NCI-H345 treated with DMSO at 0.1 percent for 48 hours (cell line): Measurements from ENCODE around the gene LRIF1.
"Not testable (repeated sequence)": the region's sequence is repeated elsewhere in the genome, so short reads cannot be mapped to it uniquely, and the experiment has no call there.

Experiments
- DNase-seq: peaks from one replicate; lab custom pipeline; 2025; ENCODE audit not compliant: unreplicated experiment; lab: John Stamatoyannopoulos, UW

The LRIF1 gene

GRCh38 chr1:110963691-110964454 lies at the start of gene LRIF1:
LRIF1 (minus strand) TSS chr1:110963922; CDS start chr1:110963688, 234 bp downstream.
- DNase-seq: peak; percentile 94

GRCh38 chr1:111008031-111008430 lies 44.3 kb upstream of the LRIF1 start:
- DNase-seq: no peak

- DNase-seq: no peak
Measured at GRCh38 chr1:111006556-111006955, 42.8 kb upstream of the LRIF1 start.

- DNase-seq: not testable (repeated sequence)
Measured at GRCh38 chr1:110999607-111000006, 35.9 kb upstream of the LRIF1 start.

GRCh38 chr1:110992329-110992728 lies 28.6 kb upstream of the LRIF1 start:
- not testable (repeated sequence) for DNase-seq

GRCh38 chr1:110991295-110991694 lies 27.6 kb upstream of the LRIF1 start:
- DNase-seq: not testable (repeated sequence)

- no peak for DNase-seq
Measured at GRCh38 chr1:110990541-110990940, 26.8 kb upstream of the LRIF1 start.

- no peak for DNase-seq
Measured at GRCh38 chr1:110986407-110986891, 22.7 kb upstream of the LRIF1 start.

- DNase-seq: no peak
Measured at GRCh38 chr1:110982320-110982719, 18.6 kb upstream of the LRIF1 start.

GRCh38 chr1:110979154-110979553 lies 15.4 kb upstream of the LRIF1 start:
- DNase-seq: no peak

- no peak for DNase-seq
Measured at GRCh38 chr1:110976089-110976488, 12.4 kb upstream of the LRIF1 start.

- no peak for DNase-seq
Measured at GRCh38 chr1:110975265-110975664, 11.5 kb upstream of the LRIF1 start.

- no peak for DNase-seq
Measured at GRCh38 chr1:110967256-110967655, 3.5 kb upstream of the LRIF1 start.

- no peak for DNase-seq
Measured at GRCh38 chr1:110964455-110964903, 757 bp upstream of the LRIF1 start.

GRCh38 chr1:110962892-110963690 lies 631 bp downstream of the LRIF1 start:
- peak; percentile 64 for DNase-seq

GRCh38 chr1:110961902-110962301 lies 1.8 kb downstream of the LRIF1 start:
- DNase-seq: no peak

GRCh38 chr1:110960777-110961420 lies 2.8 kb downstream of the LRIF1 start:
- no peak for DNase-seq

GRCh38 chr1:110957798-110958197 lies 5.9 kb downstream of the LRIF1 start:
- no peak for DNase-seq

GRCh38 chr1:110956586-110956985 lies 7.1 kb downstream of the LRIF1 start:
- no peak for DNase-seq

- no peak for DNase-seq
Measured at GRCh38 chr1:110953031-110953430, 10.7 kb downstream of the LRIF1 start.

GRCh38 chr1:110952031-110952430 lies 11.7 kb downstream of the LRIF1 start:
- no peak for DNase-seq
